Measurements from ENCODE around the gene DPYSL5. TPM values are rescaled to one million over a fixed set of nuclear protein-coding genes. Genes with fewer than 3 reads are reported as not detected.
A peak's percentile ranks its signal among the peaks of the same experiment; 100 is the strongest.

DPYSL5 gene
- total and polyA plus RNA-seq, 2 donors from 2014 or later, result not detected

GRCh38 chr2:26845021-26845420, 2.9 kb upstream of the DPYSL5 start:
- FAIRE-seq (no peak), DNase-seq (no peak)
- TF ChIP-seq CTCF (IDR thresholded peaks at IDR 0.05; ENCODE audit: borderline replicate concordance, extremely low read depth, insufficient read depth), result no peak
- intact Hi-C loops (cut with DNase I), result loop anchor here (10.0 kb wide), 1 partner anchor 100 kb away; no protein-coding TSS in a partner anchor
- no peak overlapping the region for H3K9ac ChIP-seq (ENCODE audit: low read length in 3 of 3)
- H3K36me3 ChIP-seq (ENCODE audit: control insufficient read depth in 2 of 3, insufficient read depth in 3 of 3, low read length in 3 of 3), result no peaks in the 10 kb centered on the region
- peaks cover 7% of the 10 kb centered on the region for H3K27me3 ChIP-seq (ENCODE audit: control insufficient read depth, insufficient read depth, low read length)
- peaks cover 0 to 6% (median 0%) of the 10 kb centered on the region in 3 donors for H3K4me1 ChIP-seq (ENCODE audit: control insufficient read depth in 2 of 3, insufficient read depth in 2 of 3, low read depth in 1 of 3, low read length in 3 of 3)
- no peaks in the 10 kb centered on the region for H3K9me3 ChIP-seq (ENCODE audit: control insufficient read depth in 2 of 3, insufficient read depth in 1 of 3, low read length in 3 of 3)
- H3K27ac ChIP-seq (ENCODE audit: low read depth in 2 of 2, low read length in 2 of 2), result no peak overlapping the region
- no peak overlapping the region for H3K4me3 ChIP-seq (ENCODE audit: low read length in 3 of 3)

- Histone ChIP-seq H3K4me3 (ENCODE audit: low read length in 3 of 3) (no peak overlapping the region), H3K27me3 (ENCODE audit: control insufficient read depth, insufficient read depth, low read length) (peaks cover 21% of the 10 kb centered on the region), H3K9ac (ENCODE audit: low read length in 3 of 3) (no peak overlapping the region), H3K36me3 (ENCODE audit: control insufficient read depth in 2 of 3, insufficient read depth in 3 of 3, low read length in 3 of 3) (no peaks in the 10 kb centered on the region), H3K9me3 (ENCODE audit: control insufficient read depth in 2 of 3, insufficient read depth in 1 of 3, low read length in 3 of 3) (no peaks in the 10 kb centered on the region), H3K27ac (ENCODE audit: low read depth in 2 of 2, low read length in 2 of 2) (no peak overlapping the region), H3K4me1 (ENCODE audit: control insufficient read depth in 2 of 3, insufficient read depth in 2 of 3, low read depth in 1 of 3, low read length in 3 of 3) (peaks cover 0 to 6% (median 0%) of the 10 kb centered on the region in 3 donors)
- DNase-seq (peak; percentile 76 to 88 (median 80)), FAIRE-seq (no peak)
- intact Hi-C loops (cut with DNase I), result loop anchor here (10.0 kb wide), 1 partner anchor 98 kb away; no protein-coding TSS in a partner anchor
- peak; percentile 89 for TF ChIP-seq CTCF (IDR thresholded peaks at IDR 0.05; ENCODE audit: borderline replicate concordance, extremely low read depth, insufficient read depth)
Observed at GRCh38 chr2:26846334-26847306, 1.3 kb upstream of the DPYSL5 start.

- TF ChIP-seq CTCF (IDR thresholded peaks at IDR 0.05; ENCODE audit: borderline replicate concordance, extremely low read depth, insufficient read depth), result no peak
- Histone ChIP-seq H3K27me3 (ENCODE audit: control insufficient read depth, insufficient read depth, low read length) (peaks cover 25% of the 10 kb centered on the region), H3K9ac (ENCODE audit: low read length in 3 of 3) (no peak overlapping the region), H3K4me1 (ENCODE audit: control insufficient read depth in 2 of 3, insufficient read depth in 2 of 3, low read depth in 1 of 3, low read length in 3 of 3) (peaks cover 0 to 6% (median 0%) of the 10 kb centered on the region in 3 donors), H3K27ac (ENCODE audit: low read depth in 2 of 2, low read length in 2 of 2) (no peak overlapping the region), H3K4me3 (ENCODE audit: low read length in 3 of 3) (no peak overlapping the region), H3K36me3 (ENCODE audit: control insufficient read depth in 2 of 3, insufficient read depth in 3 of 3, low read length in 3 of 3) (no peaks in the 10 kb centered on the region), H3K9me3 (ENCODE audit: control insufficient read depth in 2 of 3, insufficient read depth in 1 of 3, low read length in 3 of 3) (no peaks in the 10 kb centered on the region)
- FAIRE-seq (no peak), DNase-seq (peak in 2 of 5 donors; percentile 25 to 69)
- intact Hi-C loops (cut with DNase I), result loop anchor here (10.0 kb wide), 1 partner anchor 98 kb away; no protein-coding TSS in a partner anchor
Observed at GRCh38 chr2:26847307-26847654, 651 bp upstream of the DPYSL5 start.

Data from kidney (tissue), 14 donors.